Measurements from ENCODE around the gene PLK2.

Gene PLK2

DNA sequence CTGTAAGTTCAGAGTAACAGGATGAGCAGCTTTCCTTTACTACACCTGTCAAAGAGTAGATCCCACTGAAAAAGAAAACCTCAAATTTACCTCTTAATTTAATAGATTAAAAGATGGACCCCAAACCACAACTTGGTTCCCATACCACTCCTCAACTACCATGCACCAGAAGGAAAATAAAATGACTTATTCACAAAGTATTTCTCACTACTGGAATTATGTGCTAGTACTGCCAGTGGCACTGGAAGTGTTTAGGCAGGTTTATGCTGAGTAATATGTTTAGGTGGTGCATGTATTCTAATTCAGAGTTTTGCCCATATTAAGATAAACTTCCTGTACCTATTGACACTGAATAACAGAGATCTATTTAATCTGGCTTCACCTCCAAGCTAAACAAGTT, 6.6 kb downstream of the PLK2 start:
- in situ Hi-C loops (cut with HindIII; ENCODE audit: low pct_unique_long_range_greater_than_20kb, low sequenced_read_pairs), result no loop called here
- peak in 1 of 2 experiments; percentile 30 for DNase-seq (ENCODE audit: low read depth in 1 of 2, low spot score in 1 of 2)
- no peak for TF ChIP-seq JUND (IDR thresholded peaks at IDR 0.05; ENCODE audit: low read depth)

DNA sequence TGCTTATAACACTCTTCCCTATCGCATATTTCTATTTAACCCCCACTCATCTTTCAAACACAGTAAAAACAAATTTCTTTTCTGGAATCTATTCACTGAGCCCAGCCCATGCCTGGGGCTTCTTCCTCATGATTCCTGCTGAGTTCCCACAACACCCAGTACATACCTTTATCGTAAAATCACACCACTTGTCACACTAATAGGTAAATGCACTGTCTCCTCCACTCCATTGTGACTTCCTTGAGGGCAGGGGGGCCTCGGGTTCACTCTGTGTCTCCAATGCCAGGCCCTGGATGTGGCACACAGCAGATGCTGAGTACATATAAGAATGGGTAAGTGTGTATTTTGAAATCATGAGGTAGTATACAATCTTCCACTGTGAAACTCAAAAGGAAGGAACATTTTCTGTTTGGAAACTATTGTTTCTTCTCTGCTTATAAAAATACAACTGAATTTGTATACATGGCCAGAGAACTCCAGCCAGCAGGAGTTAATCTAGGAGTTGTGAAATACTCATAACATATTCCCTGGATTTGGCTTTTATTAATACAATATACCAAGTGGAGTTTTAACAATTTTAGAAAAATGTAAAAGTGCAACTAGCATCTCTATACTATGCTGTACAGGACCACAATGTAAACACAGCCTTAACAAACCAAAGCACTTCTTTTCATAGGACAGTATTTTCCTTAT, 7.2 kb downstream of the PLK2 start:
- in situ Hi-C loops (cut with HindIII; ENCODE audit: low pct_unique_long_range_greater_than_20kb, low sequenced_read_pairs), result no loop called here
- peak; percentile 90 for TF ChIP-seq JUND (IDR thresholded peaks at IDR 0.05; ENCODE audit: low read depth)
- DNase-seq (ENCODE audit: low read depth in 1 of 2, low spot score in 1 of 2), result peak in 1 of 2 experiments; percentile 84

- peak in 1 of 2 experiments; percentile 58 for DNase-seq (ENCODE audit: low read depth in 1 of 2, low spot score in 1 of 2)
- no peak for TF ChIP-seq JUND (IDR thresholded peaks at IDR 0.05; ENCODE audit: low read depth)
- in situ Hi-C loops (cut with HindIII; ENCODE audit: low pct_unique_long_range_greater_than_20kb, low sequenced_read_pairs), result no loop called here
Measured at GRCh38 chr5:58451732-58452565, 7.9 kb downstream of the PLK2 start.

- TF ChIP-seq JUND (IDR thresholded peaks at IDR 0.05; ENCODE audit: low read depth), result no peak
- peak in 1 of 2 experiments; percentile 44 for DNase-seq (ENCODE audit: low read depth in 1 of 2, low spot score in 1 of 2)
- in situ Hi-C loops (cut with HindIII; ENCODE audit: low pct_unique_long_range_greater_than_20kb, low sequenced_read_pairs), result no loop called here
Measured at GRCh38 chr5:58450811-58451629, 8.9 kb downstream of the PLK2 start.

DNA sequence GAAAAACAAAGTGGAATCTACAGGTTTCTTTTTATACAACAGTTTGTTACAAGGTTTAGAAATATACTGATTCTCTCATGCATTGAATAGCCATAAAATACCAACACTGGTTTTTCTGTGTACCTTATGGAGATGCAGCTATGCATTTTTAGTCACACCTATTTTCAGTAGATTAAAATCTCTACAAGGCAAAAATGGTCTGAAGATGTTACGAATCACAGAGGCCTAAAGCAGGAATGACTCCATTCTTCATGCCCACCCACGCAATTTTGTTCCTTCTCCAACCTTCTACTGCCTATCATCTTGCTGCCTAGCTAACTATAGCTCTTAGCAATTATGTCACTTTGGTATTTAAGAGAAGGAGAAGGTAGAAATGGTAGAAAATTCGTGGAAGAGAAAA, 9.9 kb downstream of the PLK2 start:
- no peak for TF ChIP-seq JUND (IDR thresholded peaks at IDR 0.05; ENCODE audit: low read depth)
- no peak for DNase-seq (ENCODE audit: low read depth in 1 of 2, low spot score in 1 of 2)
- in situ Hi-C loops (cut with HindIII; ENCODE audit: low pct_unique_long_range_greater_than_20kb, low sequenced_read_pairs), result no loop called here

DNA sequence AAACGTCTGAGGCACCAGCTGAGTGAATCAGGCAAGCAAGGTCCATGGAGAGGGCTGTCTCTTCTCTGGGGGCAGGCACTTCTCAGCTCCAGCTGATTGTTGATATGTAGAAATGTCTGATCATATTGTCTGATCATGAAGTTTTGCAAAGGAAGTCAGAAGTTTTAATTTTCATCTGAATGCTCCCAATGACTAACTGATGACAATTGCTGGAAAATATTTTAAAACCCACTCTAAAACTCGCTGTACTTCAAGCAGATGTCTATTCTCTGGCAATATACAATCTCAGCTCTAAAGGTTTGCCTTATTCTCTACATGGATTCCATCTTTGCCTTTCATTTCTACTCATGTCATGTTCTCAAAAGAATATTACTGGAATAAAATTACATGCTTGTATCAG, 12.7 kb downstream of the PLK2 start:
- no peak for TF ChIP-seq JUND (IDR thresholded peaks at IDR 0.05; ENCODE audit: low read depth)
- DNase-seq (ENCODE audit: low read depth in 1 of 2, low spot score in 1 of 2), result no peak
- in situ Hi-C loops (cut with HindIII; ENCODE audit: low pct_unique_long_range_greater_than_20kb, low sequenced_read_pairs), result no loop called here

GRCh38 chr5:58446024-58446423, 13.9 kb downstream of the PLK2 start:
- no peak for DNase-seq (ENCODE audit: low read depth in 1 of 2, low spot score in 1 of 2)
- in situ Hi-C loops (cut with HindIII; ENCODE audit: low pct_unique_long_range_greater_than_20kb, low sequenced_read_pairs), result no loop called here
- no peak for TF ChIP-seq JUND (IDR thresholded peaks at IDR 0.05; ENCODE audit: low read depth)

- no peak for TF ChIP-seq JUND (IDR thresholded peaks at IDR 0.05; ENCODE audit: low read depth)
- no peak for DNase-seq (ENCODE audit: low read depth in 1 of 2, low spot score in 1 of 2)
- in situ Hi-C loops (cut with HindIII; ENCODE audit: low pct_unique_long_range_greater_than_20kb, low sequenced_read_pairs), result no loop called here
Measured at GRCh38 chr5:58444805-58445204, 15.1 kb downstream of the PLK2 start.

- no peak for TF ChIP-seq JUND (IDR thresholded peaks at IDR 0.05; ENCODE audit: low read depth)
- in situ Hi-C loops (cut with HindIII; ENCODE audit: low pct_unique_long_range_greater_than_20kb, low sequenced_read_pairs), result no loop called here
Measured at GRCh38 chr5:58440901-58441460, 18.9 kb downstream of the PLK2 start.

DNA sequence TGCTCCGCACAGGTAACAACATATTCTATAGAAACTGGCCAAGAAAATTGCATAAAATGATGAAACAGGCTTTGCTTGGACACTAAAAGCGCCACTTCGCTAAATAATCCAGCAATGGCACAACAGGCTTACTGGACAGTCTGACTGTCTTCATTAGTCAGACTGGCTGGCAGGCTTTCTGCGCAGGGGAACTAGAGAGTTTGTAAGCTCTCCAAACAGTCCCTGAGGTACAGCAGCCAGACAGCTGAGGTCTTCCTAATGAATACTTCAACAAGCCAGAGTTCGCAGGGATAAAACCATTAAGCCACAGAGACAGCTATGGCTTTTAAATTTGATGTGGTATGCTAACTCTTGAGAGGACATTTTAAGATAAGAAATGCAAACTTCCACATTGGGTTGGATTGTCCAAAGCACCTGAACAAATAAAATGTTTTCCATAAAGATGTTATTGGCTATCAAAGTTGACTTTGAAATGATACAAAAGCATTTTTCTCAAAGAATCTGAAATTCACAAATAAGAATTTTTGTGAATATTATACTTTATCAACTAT, 20.7 kb downstream of the PLK2 start:
- DNase-seq (ENCODE audit: low read depth in 1 of 2, low spot score in 1 of 2), result no peak
- in situ Hi-C loops (cut with HindIII; ENCODE audit: low pct_unique_long_range_greater_than_20kb, low sequenced_read_pairs), result no loop called here

More at GRCh38 chr5:58440901-58441460, 18.9 kb downstream of the PLK2 start:
- peak in 1 of 2 experiments; percentile 51 for DNase-seq (ENCODE audit: low read depth in 1 of 2, low spot score in 1 of 2)

GRCh38 chr5:58437661-58438060, 22.2 kb downstream of the PLK2 start:
- in situ Hi-C loops (cut with HindIII; ENCODE audit: low pct_unique_long_range_greater_than_20kb, low sequenced_read_pairs), result no loop called here
- DNase-seq (ENCODE audit: low read depth in 1 of 2, low spot score in 1 of 2), result no peak
- TF ChIP-seq JUND (IDR thresholded peaks at IDR 0.05; ENCODE audit: low read depth), result no peak

More for the DNA sequence above, 20.7 kb downstream of the PLK2 start:
- no peak for TF ChIP-seq JUND (IDR thresholded peaks at IDR 0.05; ENCODE audit: low read depth)

DNA sequence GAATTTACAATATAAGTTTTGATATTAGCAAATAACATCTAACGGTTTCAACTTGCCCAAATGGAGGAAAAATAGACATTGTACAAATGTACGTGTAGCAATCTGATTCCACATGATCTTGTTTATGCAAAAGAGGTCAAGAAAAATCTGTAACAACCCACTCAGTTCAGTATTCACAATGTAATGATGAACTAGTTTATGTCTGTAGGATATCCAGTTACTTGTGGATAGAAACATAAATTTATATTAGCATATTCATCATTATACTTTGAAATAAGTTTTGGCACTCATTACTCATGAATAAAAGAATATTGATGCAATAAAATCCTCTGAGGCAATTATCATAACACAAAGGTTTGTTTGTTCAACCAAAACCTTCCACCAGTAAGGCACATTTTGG, 28.1 kb downstream of the PLK2 start:
- in situ Hi-C loops (cut with HindIII; ENCODE audit: low pct_unique_long_range_greater_than_20kb, low sequenced_read_pairs), result no loop called here
- no peak for DNase-seq (ENCODE audit: low read depth in 1 of 2, low spot score in 1 of 2)
- TF ChIP-seq JUND (IDR thresholded peaks at IDR 0.05; ENCODE audit: low read depth), result no peak

Data from T47D (cell line).